Measurements from ENCODE around the gene MRTFA. TPM values are rescaled to one million over a fixed set of nuclear protein-coding genes. Genes with fewer than 3 reads are reported as not detected.

Gene MRTFA
- total RNA-seq, 2 experiments from 2014 or later: 55.3 to 58.9 TPM

- TF ChIP-seq CTCF (IDR thresholded peaks at IDR 0.05): no peak
- H3K4me3 ChIP-seq (ENCODE audit: low read length): no peak overlapping the region
- no peaks in the 10 kb centered on the region for H3K36me3 ChIP-seq (ENCODE audit: insufficient read depth, low read length)
- Mint-ChIP-seq H3K27ac (no peak overlapping the region), H3K27me3 (no peaks in the 10 kb centered on the region), H3K9me3 (no peaks in the 10 kb centered on the region), H3K4me1 (ENCODE audit: low read depth) (peaks cover 50% of the 10 kb centered on the region), H3K4me3 (no peak overlapping the region), H3K36me3 (ENCODE audit: low read depth) (peaks cover 7% of the 10 kb centered on the region)
- H3K4me1 ChIP-seq (ENCODE audit: insufficient read depth, low read length): no peaks in the 10 kb centered on the region
- H3K27ac ChIP-seq (ENCODE audit: low read depth in 1 of 2, low read length in 2 of 2): no peak overlapping the region
- DNase-seq: no peak
- CTCF ChIA-PET: interaction anchor here (0.6 kb wide), 1 partner anchor 117 kb away, joined by 3 read pairs; no protein-coding TSS in a partner anchor
- intact Hi-C loops (cut with DNase I, micrococcal nuclease): loop anchor here in 1 of 2 experiments (10.0 kb wide), 1 partner anchor 50 kb away; no protein-coding TSS in a partner anchor
- H3K27me3 ChIP-seq (ENCODE audit: control insufficient read depth in 1 of 2, insufficient read depth in 2 of 2, low read length in 2 of 2): no peaks in the 10 kb centered on the region
- H3K9me3 ChIP-seq (ENCODE audit: control insufficient read depth in 1 of 2, insufficient read depth in 1 of 2, low read length in 2 of 2): no peaks in the 10 kb centered on the region
- POLR2A ChIA-PET: interaction anchor here (0.5 to 0.8 kb wide), 2 partner anchors 12 to 245 kb away, joined by 3 to 4 read pairs; no protein-coding TSS in a partner anchor
- no peak for ATAC-seq (ENCODE audit: poor library complexity)
Measured at GRCh38 chr22:40594346-40594745, 42.2 kb downstream of the MRTFA start.

GRCh38 chr22:40593460-40594273, 42.9 kb downstream of the MRTFA start:
- Mint-ChIP-seq H3K36me3 (ENCODE audit: low read depth) (peaks cover 13% of the 10 kb centered on the region), H3K4me1 (ENCODE audit: low read depth) (peaks cover 50% of the 10 kb centered on the region), H3K4me3 (no peak overlapping the region), H3K27me3 (no peaks in the 10 kb centered on the region), H3K9me3 (no peaks in the 10 kb centered on the region), H3K27ac (no peak overlapping the region)
- no peak for DNase-seq
- CTCF ChIA-PET: no interaction called here
- Histone ChIP-seq H3K27ac (ENCODE audit: low read depth in 1 of 2, low read length in 2 of 2) (no peak overlapping the region), H3K4me1 (ENCODE audit: insufficient read depth, low read length) (no peaks in the 10 kb centered on the region), H3K9me3 (ENCODE audit: control insufficient read depth in 1 of 2, insufficient read depth in 1 of 2, low read length in 2 of 2) (no peaks in the 10 kb centered on the region), H3K27me3 (ENCODE audit: control insufficient read depth in 1 of 2, insufficient read depth in 2 of 2, low read length in 2 of 2) (no peaks in the 10 kb centered on the region), H3K4me3 (ENCODE audit: low read length) (no peak overlapping the region), H3K36me3 (ENCODE audit: insufficient read depth, low read length) (no peaks in the 10 kb centered on the region)
- no peak for TF ChIP-seq CTCF (IDR thresholded peaks at IDR 0.05)
- POLR2A ChIA-PET: interaction anchor here (0.5 to 0.8 kb wide), 2 partner anchors 12 to 245 kb away, joined by 3 to 4 read pairs; no protein-coding TSS in a partner anchor
- no peak for ATAC-seq (ENCODE audit: poor library complexity)
- intact Hi-C loops (cut with DNase I, micrococcal nuclease): loop anchor here in 1 of 2 experiments (10.0 kb wide), 1 partner anchor 49 kb away; no protein-coding TSS in a partner anchor

GRCh38 chr22:40592352-40593113, 44.0 kb downstream of the MRTFA start:
- DNase-seq (no peak), ATAC-seq (ENCODE audit: poor library complexity) (no peak)
- no peak overlapping the region for H3K4me3 ChIP-seq (ENCODE audit: low read length)
- H3K9me3 ChIP-seq (ENCODE audit: control insufficient read depth in 1 of 2, insufficient read depth in 1 of 2, low read length in 2 of 2): no peaks in the 10 kb centered on the region
- no peaks in the 10 kb centered on the region for H3K27me3 ChIP-seq (ENCODE audit: control insufficient read depth in 1 of 2, insufficient read depth in 2 of 2, low read length in 2 of 2)
- Mint-ChIP-seq H3K4me3 (no peak overlapping the region), H3K36me3 (ENCODE audit: low read depth) (peaks cover 21% of the 10 kb centered on the region), H3K27me3 (no peaks in the 10 kb centered on the region), H3K9me3 (no peaks in the 10 kb centered on the region), H3K27ac (no peak overlapping the region), H3K4me1 (ENCODE audit: low read depth) (peaks cover 46% of the 10 kb centered on the region)
- ChIA-PET CTCF (interaction anchor here (0.7 kb wide), 1 partner anchor 1157 kb away, joined by 3 read pairs; no protein-coding TSS in a partner anchor), POLR2A (no interaction called here)
- intact Hi-C loops (cut with DNase I, micrococcal nuclease): loop anchor here in 1 of 2 experiments (10.0 kb wide), 1 partner anchor 48 kb away; no protein-coding TSS in a partner anchor
- TF ChIP-seq CTCF (IDR thresholded peaks at IDR 0.05): no peak
- H3K36me3 ChIP-seq (ENCODE audit: insufficient read depth, low read length): no peaks in the 10 kb centered on the region
- no peaks in the 10 kb centered on the region for H3K4me1 ChIP-seq (ENCODE audit: insufficient read depth, low read length)
- H3K27ac ChIP-seq (ENCODE audit: low read depth in 1 of 2, low read length in 2 of 2): no peak overlapping the region

All from CD4-positive, alpha-beta T cell (primary cell).